ENCODE data around the gene CFAP70. TPM values are rescaled to one million over a fixed set of nuclear protein-coding genes. Genes with fewer than 3 reads are reported as not detected.

Gene CFAP70
- total RNA-seq, 2 experiments from 2014 or later, result 2.0 to 2.2 TPM

GRCh38 chr10:73217628-73218027, 141.0 kb downstream of the CFAP70 start:
- DNase-seq (no peak), ATAC-seq (ENCODE audit: low read depth) (no peak)
- Mint-ChIP-seq H3K27me3 (no peaks in the 10 kb centered on the region), H3K27ac (no peak overlapping the region), H3K4me1 (peaks cover 8% of the 10 kb centered on the region), H3K9me3 (no peaks in the 10 kb centered on the region), H3K4me3 (no peak overlapping the region), H3K36me3 (peaks cover 48% of the 10 kb centered on the region)
- POLR2A ChIA-PET, result no interaction called here

- Mint-ChIP-seq H3K27ac (no peak overlapping the region), H3K9me3 (no peaks in the 10 kb centered on the region), H3K4me3 (no peak overlapping the region), H3K36me3 (peaks cover 45% of the 10 kb centered on the region), H3K4me1 (peaks cover 8% of the 10 kb centered on the region), H3K27me3 (no peaks in the 10 kb centered on the region)
- ATAC-seq (ENCODE audit: low read depth) (no peak), DNase-seq (no peak)
- POLR2A ChIA-PET, result no interaction called here
These were observed 142.9 kb downstream of the CFAP70 start for GRCh38 chr10:73215749-73216148.

- Mint-ChIP-seq H3K9me3 (no peaks in the 10 kb centered on the region), H3K4me1 (no peaks in the 10 kb centered on the region), H3K27ac (no peak overlapping the region), H3K27me3 (no peaks in the 10 kb centered on the region), H3K36me3 (peaks cover 30% of the 10 kb centered on the region), H3K4me3 (no peak overlapping the region)
- DNase-seq, result no peak
- no peak for ATAC-seq (ENCODE audit: low read depth)
- POLR2A ChIA-PET, result no interaction called here
These were observed 147.4 kb downstream of the CFAP70 start for GRCh38 chr10:73211106-73211811.

GRCh38 chr10:73210395-73211105, 148.1 kb downstream of the CFAP70 start:
- Mint-ChIP-seq H3K36me3 (peaks cover 28% of the 10 kb centered on the region), H3K27me3 (no peaks in the 10 kb centered on the region), H3K9me3 (peaks cover 3% of the 10 kb centered on the region), H3K4me3 (no peak overlapping the region), H3K27ac (no peak overlapping the region), H3K4me1 (no peaks in the 10 kb centered on the region)
- ATAC-seq (ENCODE audit: low read depth), result no peak
- no peak for DNase-seq
- POLR2A ChIA-PET, result interaction anchor here (0.7 kb wide), 1 partner anchor 18 kb away, joined by 3 read pairs; no protein-coding TSS in a partner anchor

GRCh38 chr10:73209705-73210104, 149.0 kb downstream of the CFAP70 start:
- Mint-ChIP-seq H3K4me1 (no peaks in the 10 kb centered on the region), H3K27me3 (no peaks in the 10 kb centered on the region), H3K36me3 (peaks cover 31% of the 10 kb centered on the region), H3K27ac (no peak overlapping the region), H3K9me3 (peaks cover 3% of the 10 kb centered on the region), H3K4me3 (no peak overlapping the region)
- ATAC-seq (ENCODE audit: low read depth) (no peak), DNase-seq (no peak)
- POLR2A ChIA-PET, result interaction anchor here (0.7 kb wide), 1 partner anchor 17 kb away, joined by 3 read pairs; no protein-coding TSS in a partner anchor

- H3K27me3 Mint-ChIP-seq, result no peaks in the 10 kb centered on the region
- no peak overlapping the region for H3K27ac Mint-ChIP-seq
- H3K4me1 Mint-ChIP-seq, result no peaks in the 10 kb centered on the region
- ATAC-seq (ENCODE audit: low read depth), result no peak
- POLR2A ChIA-PET, result no interaction called here
- H3K9me3 Mint-ChIP-seq, result peaks cover 3% of the 10 kb centered on the region
- peaks cover 23% of the 10 kb centered on the region for H3K36me3 Mint-ChIP-seq
- H3K4me3 Mint-ChIP-seq, result no peak overlapping the region
- no peak for DNase-seq
These were observed 150.8 kb downstream of the CFAP70 start for GRCh38 chr10:73207883-73208282.

GRCh38 chr10:73206385-73206784, 152.3 kb downstream of the CFAP70 start:
- H3K4me3 Mint-ChIP-seq, result no peak overlapping the region
- H3K4me1 Mint-ChIP-seq, result no peaks in the 10 kb centered on the region
- DNase-seq (no peak), ATAC-seq (ENCODE audit: low read depth) (no peak)
- no peak overlapping the region for H3K27ac Mint-ChIP-seq
- peaks cover 3% of the 10 kb centered on the region for H3K9me3 Mint-ChIP-seq
- no peaks in the 10 kb centered on the region for H3K27me3 Mint-ChIP-seq
- POLR2A ChIA-PET, result no interaction called here
- H3K36me3 Mint-ChIP-seq, result peaks cover 20% of the 10 kb centered on the region

- Mint-ChIP-seq H3K27me3 (no peaks in the 10 kb centered on the region), H3K27ac (no peak overlapping the region), H3K4me3 (no peak overlapping the region)
These were observed 152.8 kb downstream of the CFAP70 start for GRCh38 chr10:73205890-73206289.

GRCh38 chr10:73205081-73205480, 153.6 kb downstream of the CFAP70 start:
- Mint-ChIP-seq H3K27ac (no peak overlapping the region), H3K27me3 (no peaks in the 10 kb centered on the region), H3K4me3 (no peak overlapping the region), H3K9me3 (peaks cover 3% of the 10 kb centered on the region), H3K4me1 (no peaks in the 10 kb centered on the region), H3K36me3 (peaks cover 18% of the 10 kb centered on the region)
- POLR2A ChIA-PET, result no interaction called here
- no peak for ATAC-seq (ENCODE audit: low read depth)
- no peak for DNase-seq

More at GRCh38 chr10:73205890-73206289, 152.8 kb downstream of the CFAP70 start:
- Mint-ChIP-seq H3K9me3 (peaks cover 3% of the 10 kb centered on the region), H3K4me1 (no peaks in the 10 kb centered on the region), H3K36me3 (peaks cover 20% of the 10 kb centered on the region)
- ATAC-seq (ENCODE audit: low read depth) (no peak), DNase-seq (no peak)
- POLR2A ChIA-PET, result no interaction called here

Other genes starting within 250 kb of the CFAP70 start
- gene NUDT13, start 248.4 kb downstream of the CFAP70 start, total RNA-seq, result 1 to 10 TPM; 2.1 to 2.8 TPM
- gene ECD, start 190.9 kb downstream of the CFAP70 start, total RNA-seq, result 10 to 100 TPM; 30.1 to 31.7 TPM
- 10 to 100 TPM; 15.6 to 18.4 TPM for gene FAM149B1, start 190.7 kb downstream of the CFAP70 start, total RNA-seq
- gene DNAJC9, start 111.6 kb downstream of the CFAP70 start, total RNA-seq, result 10 to 100 TPM; 50.1 to 51.8 TPM
- 10 to 100 TPM; 73.5 to 78.4 TPM for gene MRPS16, start 106.2 kb downstream of the CFAP70 start, total RNA-seq
- 10 to 100 TPM; 88.9 to 90.6 TPM for gene ANXA7, start 55.2 kb upstream of the CFAP70 start, total RNA-seq
- gene MSS51, start 74.7 kb upstream of the CFAP70 start, total RNA-seq, result 1 to 10 TPM; 4.0 to 4.8 TPM
- gene PPP3CB, start 137.2 kb upstream of the CFAP70 start, total RNA-seq, result 10 to 100 TPM; 41.7 to 42.2 TPM
- gene USP54, start 232.5 kb upstream of the CFAP70 start, total RNA-seq, result 1 to 10 TPM; 3.4 to 4.1 TPM